ENCODE results near the gene ARHGAP22.

ARHGAP22 gene

GRCh38 chr10:48633381-48634197, 28.7 kb upstream of the ARHGAP22 start:
- DNase-seq (ENCODE audit: extremely low read depth, low read depth), result no peak
- TF ChIP-seq CTCF (IDR thresholded peaks at IDR 0.05; ENCODE audit: low read depth, low read length, missing control alignments), result no peak
- no peak overlapping the region for H3K4me3 ChIP-seq (replicated peaks; ENCODE audit: low read depth, low read length)

GRCh38 chr10:48632166-48632565, 27.3 kb upstream of the ARHGAP22 start:
- H3K4me3 ChIP-seq (replicated peaks; ENCODE audit: low read depth, low read length), result no peak overlapping the region
- TF ChIP-seq CTCF (IDR thresholded peaks at IDR 0.05; ENCODE audit: low read depth, low read length, missing control alignments), result no peak
- DNase-seq (ENCODE audit: extremely low read depth, low read depth), result no peak

GRCh38 chr10:48627984-48628609, 23.2 kb upstream of the ARHGAP22 start:
- H3K4me3 ChIP-seq (replicated peaks; ENCODE audit: low read depth, low read length), result no peak overlapping the region
- TF ChIP-seq CTCF (IDR thresholded peaks at IDR 0.05; ENCODE audit: low read depth, low read length, missing control alignments), result no peak
- DNase-seq (ENCODE audit: extremely low read depth, low read depth), result peak; percentile 83

- DNase-seq (ENCODE audit: extremely low read depth, low read depth), result no peak
- no peak overlapping the region for H3K4me3 ChIP-seq (replicated peaks; ENCODE audit: low read depth, low read length)
- TF ChIP-seq CTCF (IDR thresholded peaks at IDR 0.05; ENCODE audit: low read depth, low read length, missing control alignments), result no peak
Measured at GRCh38 chr10:48626986-48627731, 22.3 kb upstream of the ARHGAP22 start.

GRCh38 chr10:48626447-48626846, 21.6 kb upstream of the ARHGAP22 start:
- TF ChIP-seq CTCF (IDR thresholded peaks at IDR 0.05; ENCODE audit: low read depth, low read length, missing control alignments), result no peak
- H3K4me3 ChIP-seq (replicated peaks; ENCODE audit: low read depth, low read length), result no peak overlapping the region
- DNase-seq (ENCODE audit: extremely low read depth, low read depth), result no peak

GRCh38 chr10:48625826-48626134, 20.9 kb upstream of the ARHGAP22 start:
- no peak for TF ChIP-seq CTCF (IDR thresholded peaks at IDR 0.05; ENCODE audit: low read depth, low read length, missing control alignments)
- DNase-seq (ENCODE audit: extremely low read depth, low read depth), result no peak
- no peak overlapping the region for H3K4me3 ChIP-seq (replicated peaks; ENCODE audit: low read depth, low read length)

All from HFF-Myc (cell line).